Measurements from ENCODE around the gene DSCAM. TPM values are rescaled to one million over a fixed set of nuclear protein-coding genes. Genes with fewer than 3 reads are reported as not detected.

Gene DSCAM
- total RNA-seq, 1 donor from 2014 or later, result not detected

GRCh38 chr21:40200946-40201345 is 646.0 kb downstream of the DSCAM start:
- H3K4me3 Mint-ChIP-seq (ENCODE audit: unreplicated experiment), result no peak overlapping the region

GRCh38 chr21:40200126-40200525 is 646.8 kb downstream of the DSCAM start:
- H3K9me3 Mint-ChIP-seq (ENCODE audit: unreplicated experiment), result peaks cover 30% of the 10 kb centered on the region

More at GRCh38 chr21:40200946-40201345, 646.0 kb downstream of the DSCAM start:
- DNase-seq (ENCODE audit: extremely low spot score, unreplicated experiment), result no peak
- peaks cover 26% of the 10 kb centered on the region for H3K9me3 Mint-ChIP-seq (ENCODE audit: unreplicated experiment)
- TF ChIP-seq CTCF (IDR thresholded peaks at IDR 0.05), result no peak
- H3K36me3 Mint-ChIP-seq (ENCODE audit: unreplicated experiment), result no peaks in the 10 kb centered on the region
- no peaks in the 10 kb centered on the region for H3K27me3 Mint-ChIP-seq (ENCODE audit: unreplicated experiment)
- no peaks in the 10 kb centered on the region for H3K4me1 Mint-ChIP-seq (ENCODE audit: unreplicated experiment)
- H3K27ac Mint-ChIP-seq (ENCODE audit: unreplicated experiment), result no peak overlapping the region

GRCh38 chr21:40194185-40194980 is 652.6 kb downstream of the DSCAM start:
- H3K4me1 Mint-ChIP-seq (ENCODE audit: unreplicated experiment), result no peaks in the 10 kb centered on the region
- H3K27me3 Mint-ChIP-seq (ENCODE audit: unreplicated experiment), result no peaks in the 10 kb centered on the region
- no peak overlapping the region for H3K27ac Mint-ChIP-seq (ENCODE audit: unreplicated experiment)
- H3K4me3 Mint-ChIP-seq (ENCODE audit: unreplicated experiment), result no peak overlapping the region
- no peaks in the 10 kb centered on the region for H3K36me3 Mint-ChIP-seq (ENCODE audit: unreplicated experiment)
- DNase-seq (ENCODE audit: extremely low spot score, unreplicated experiment), result no peak
- H3K9me3 Mint-ChIP-seq (ENCODE audit: unreplicated experiment), result peaks cover 40% of the 10 kb centered on the region
- TF ChIP-seq CTCF (IDR thresholded peaks at IDR 0.05), result no peak

More at GRCh38 chr21:40200126-40200525, 646.8 kb downstream of the DSCAM start:
- no peak overlapping the region for H3K27ac Mint-ChIP-seq (ENCODE audit: unreplicated experiment)
- H3K27me3 Mint-ChIP-seq (ENCODE audit: unreplicated experiment), result no peaks in the 10 kb centered on the region
- no peak for TF ChIP-seq CTCF (IDR thresholded peaks at IDR 0.05)
- H3K4me1 Mint-ChIP-seq (ENCODE audit: unreplicated experiment), result no peaks in the 10 kb centered on the region
- no peak overlapping the region for H3K4me3 Mint-ChIP-seq (ENCODE audit: unreplicated experiment)
- no peak for DNase-seq (ENCODE audit: extremely low spot score, unreplicated experiment)
- H3K36me3 Mint-ChIP-seq (ENCODE audit: unreplicated experiment), result no peaks in the 10 kb centered on the region

GRCh38 chr21:40191616-40192015 is 655.3 kb downstream of the DSCAM start:
- no peaks in the 10 kb centered on the region for H3K36me3 Mint-ChIP-seq (ENCODE audit: unreplicated experiment)
- TF ChIP-seq CTCF (IDR thresholded peaks at IDR 0.05), result no peak
- H3K4me1 Mint-ChIP-seq (ENCODE audit: unreplicated experiment), result no peaks in the 10 kb centered on the region

GRCh38 chr21:40191196-40191595 is 655.8 kb downstream of the DSCAM start:
- no peaks in the 10 kb centered on the region for H3K4me1 Mint-ChIP-seq (ENCODE audit: unreplicated experiment)
- no peak overlapping the region for H3K27ac Mint-ChIP-seq (ENCODE audit: unreplicated experiment)
- TF ChIP-seq CTCF (IDR thresholded peaks at IDR 0.05), result no peak
- H3K4me3 Mint-ChIP-seq (ENCODE audit: unreplicated experiment), result no peak overlapping the region
- no peaks in the 10 kb centered on the region for H3K36me3 Mint-ChIP-seq (ENCODE audit: unreplicated experiment)
- H3K27me3 Mint-ChIP-seq (ENCODE audit: unreplicated experiment), result no peaks in the 10 kb centered on the region
- peaks cover 39% of the 10 kb centered on the region for H3K9me3 Mint-ChIP-seq (ENCODE audit: unreplicated experiment)
- no peak for DNase-seq (ENCODE audit: extremely low spot score, unreplicated experiment)

More at GRCh38 chr21:40191616-40192015, 655.3 kb downstream of the DSCAM start:
- no peak overlapping the region for H3K4me3 Mint-ChIP-seq (ENCODE audit: unreplicated experiment)
- H3K9me3 Mint-ChIP-seq (ENCODE audit: unreplicated experiment), result peaks cover 43% of the 10 kb centered on the region
- H3K27ac Mint-ChIP-seq (ENCODE audit: unreplicated experiment), result no peak overlapping the region
- H3K27me3 Mint-ChIP-seq (ENCODE audit: unreplicated experiment), result no peaks in the 10 kb centered on the region
- no peak for DNase-seq (ENCODE audit: extremely low spot score, unreplicated experiment)

All from osteocyte (in vitro differentiated cells).